Spleen (tissue), 7 donors: ENCODE results near the gene CDKN1C.

Experiments
- POLR2AphosphoS5 ChIP-seq, 3 donors: sonication (generic); formaldehyde crosslinking; IDR thresholded peaks; one replicate each; pipeline ENCODE4 v1.5.1; 2017; ENCODE audit warnings: antibody characterized with exemption in 3 of 3
- TF ChIP-seq, protein P1 (sequence below), 11 experiments: fragments of 200-600 bp in 7 of 11; fragments of 450-650 bp in 4 of 11; sonication (generic) in 4 of 11; IDR thresholded peaks in 8 of 11; conservative IDR thresholded peaks in 3 of 11; 1 replicate in 7 of 11; 2 replicates in 4 of 11; pipeline versions ENCODE4 v1.4.0 to v1.8.0; 2016 to 2021; ENCODE audit warnings: antibody characterized with exemption in 11 of 11, inconsistent platforms in 4 of 11, mild to moderate bottlenecking in 1 of 11
- donor health status: DM: no; HTN: no; CAD: no; lungs with moderate emphysema.
- donor health status: DM: no; HTN: no; CAD: no.
- donor health status: DM: no; HTN: no; CAD: no.

DNA sequence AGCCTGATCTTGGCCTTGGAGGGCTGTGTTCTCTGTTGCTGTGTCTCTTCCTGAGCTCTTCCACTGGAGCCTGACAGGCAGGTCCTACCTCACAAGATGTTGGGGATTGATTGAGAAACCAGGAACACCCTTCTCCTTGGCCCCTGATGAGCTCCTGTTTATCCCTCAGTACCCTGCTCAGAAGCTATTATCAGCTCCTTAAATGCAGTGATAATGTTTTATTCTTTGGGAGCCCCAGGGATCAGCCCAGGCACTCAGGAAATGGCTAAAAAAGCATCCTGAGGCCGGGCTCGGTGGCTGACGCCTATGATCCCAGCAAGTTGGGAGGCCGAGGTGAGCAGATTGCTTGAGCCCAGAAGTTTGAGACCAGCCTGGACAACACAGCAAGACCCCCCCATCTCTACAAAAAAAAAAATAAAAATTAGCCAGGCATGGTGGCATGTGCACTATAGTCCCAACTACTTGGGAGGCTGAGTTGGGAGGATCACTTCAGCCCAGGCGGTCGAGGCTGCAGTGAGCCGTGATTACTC lies 48.5 kb upstream of the CDKN1C start:
- TF ChIP-seq, protein P1, sequence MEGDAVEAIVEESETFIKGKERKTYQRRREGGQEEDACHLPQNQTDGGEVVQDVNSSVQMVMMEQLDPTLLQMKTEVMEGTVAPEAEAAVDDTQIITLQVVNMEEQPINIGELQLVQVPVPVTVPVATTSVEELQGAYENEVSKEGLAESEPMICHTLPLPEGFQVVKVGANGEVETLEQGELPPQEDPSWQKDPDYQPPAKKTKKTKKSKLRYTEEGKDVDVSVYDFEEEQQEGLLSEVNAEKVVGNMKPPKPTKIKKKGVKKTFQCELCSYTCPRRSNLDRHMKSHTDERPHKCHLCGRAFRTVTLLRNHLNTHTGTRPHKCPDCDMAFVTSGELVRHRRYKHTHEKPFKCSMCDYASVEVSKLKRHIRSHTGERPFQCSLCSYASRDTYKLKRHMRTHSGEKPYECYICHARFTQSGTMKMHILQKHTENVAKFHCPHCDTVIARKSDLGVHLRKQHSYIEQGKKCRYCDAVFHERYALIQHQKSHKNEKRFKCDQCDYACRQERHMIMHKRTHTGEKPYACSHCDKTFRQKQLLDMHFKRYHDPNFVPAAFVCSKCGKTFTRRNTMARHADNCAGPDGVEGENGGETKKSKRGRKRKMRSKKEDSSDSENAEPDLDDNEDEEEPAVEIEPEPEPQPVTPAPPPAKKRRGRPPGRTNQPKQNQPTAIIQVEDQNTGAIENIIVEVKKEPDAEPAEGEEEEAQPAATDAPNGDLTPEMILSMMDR (IDR thresholded peaks at IDR 0.05 in 8 of 11, conservative IDR thresholded peaks at IDR 0.05 in 3 of 11): no peak
- TF ChIP-seq POLR2AphosphoS5 (IDR thresholded peaks at IDR 0.05): no peak
